GM19193 (cell line): ENCODE results near the gene PIAS1.

Experiments used
- POLR2A ChIP-seq: IDR thresholded peaks from 4 replicates; pipeline ENCODE4 v1.6.1; 2011; ENCODE audit not compliant: insufficient read depth, insufficient read length; ENCODE audit errors: extremely low read depth

The PIAS1 gene

GRCh38 chr15:68241088-68241935 lies 187.2 kb downstream of the PIAS1 start:
- TF ChIP-seq POLR2A, result no peak
